Breast epithelium (tissue), 4 donors: ENCODE data around the gene NCK1. TPM values are rescaled to one million over a fixed set of nuclear protein-coding genes. Genes with fewer than 3 reads are reported as not detected.
A peak's percentile ranks its signal among the peaks of the same experiment; 100 is the strongest.

Experiments
- DNase-seq, 2 donors: peaks; one replicate each; pipeline ENCODE4 v3.0.0-alpha.2; 2019; ENCODE audit warnings: low spot score in 2 of 2
- H3K27ac ChIP-seq, 2 donors: fragments of 200-600 bp; sonication (generic) in 1 of 2; one replicate each; pipeline ENCODE4 v1.5.1; 2016 to 2019; ENCODE audit warnings: mild to moderate bottlenecking in 1 of 2
- H3K27me3 ChIP-seq, 2 donors: fragments of 200-600 bp; sonication (generic) in 1 of 2; one replicate each; pipeline versions ENCODE4 v1.5.1 to v1.6.0; 2017 to 2019; ENCODE audit warnings: control low read depth in 1 of 2, mild to moderate bottlenecking in 1 of 2
- H3K36me3 ChIP-seq: fragments of 200-600 bp; one replicate; pipeline ENCODE4 v1.5.1; 2019
- H3K4me1 ChIP-seq, 2 donors: fragments of 200-600 bp; sonication (generic); one replicate each; pipeline ENCODE4 v1.5.1; 2016 to 2019; ENCODE audit warnings: control low read depth in 1 of 2
- H3K4me3 ChIP-seq, 3 donors: fragments of 200-600 bp; sonication (generic); 1 replicate in 2 of 3; 2 replicates in 1 of 3; pipeline ENCODE4 v1.5.1; 2016 to 2019; ENCODE audit warnings: mild to moderate bottlenecking in 3 of 3, moderate library complexity in 2 of 3
- H3K9me3 ChIP-seq, 2 donors: fragments of 200-600 bp; sonication (generic) in 1 of 2; one replicate each; pipeline ENCODE4 v1.5.1; 2016 to 2019; ENCODE audit warnings: control low read depth in 1 of 2
- POLR2A ChIP-seq: fragments of 450-650 bp; IDR thresholded peaks from one replicate; pipeline ENCODE4 v1.6.1; 2016; ENCODE audit warnings: antibody characterized with exemption, mild to moderate bottlenecking, moderate library complexity
- POLR2AphosphoS5 ChIP-seq, 3 donors: sonication (generic); formaldehyde crosslinking; IDR thresholded peaks; one replicate each; pipeline ENCODE4 v1.6.1; 2017; ENCODE audit warnings: antibody characterized with exemption in 3 of 3
- intact Hi-C: fragments of 100-400 bp; cut with DNase I; formaldehyde crosslinking; loops from one replicate; pipeline ENCODE4 v1.15.1; 2023; ENCODE audit warnings: low total_unique reads
- total RNA-seq, 3 donors: library from RNA; depleted of rRNA; stranded (reverse); fragments of >200 nt; gene quantifications; one replicate each; pipeline ENCODE4 v1.1.0, GENCODE V29; 2016
- TF ChIP-seq, protein P1 (sequence below), 3 donors: fragments of 450-650 bp; IDR thresholded peaks; one replicate each; pipeline ENCODE4 v1.5.1; 2016 to 2017; ENCODE audit warnings: antibody characterized with exemption in 3 of 3, mild to moderate bottlenecking in 3 of 3, moderate library complexity in 3 of 3

The NCK1 gene
- total RNA-seq, 3 donors from 2014 or later = 62.3 to 77.0 (median 75.5) TPM

DNA sequence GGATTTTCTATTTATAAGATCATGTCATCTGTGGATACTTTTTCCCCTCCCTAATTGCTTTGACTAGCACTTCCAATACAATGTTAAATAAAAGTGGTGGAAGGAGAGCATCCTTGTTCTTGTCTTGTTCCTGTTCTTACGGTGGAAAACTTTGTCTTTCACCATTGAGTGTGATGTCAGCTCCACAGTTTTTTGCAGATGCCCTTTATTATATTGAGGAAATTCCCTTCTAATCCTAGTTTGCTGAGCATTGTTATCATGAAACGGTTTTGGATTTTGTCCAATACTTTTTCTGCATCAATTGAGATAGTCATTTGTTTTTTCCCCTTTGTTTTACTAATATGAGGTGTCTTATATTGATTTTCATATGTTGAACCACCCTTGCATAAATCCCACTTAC is 75.8 kb downstream of the NCK1 start:
- H3K27ac ChIP-seq = no peak overlapping the region
- TF ChIP-seq POLR2AphosphoS5 (IDR thresholded peaks at IDR 0.05) (no peak), POLR2A (no peak)
- TF ChIP-seq, protein P1, sequence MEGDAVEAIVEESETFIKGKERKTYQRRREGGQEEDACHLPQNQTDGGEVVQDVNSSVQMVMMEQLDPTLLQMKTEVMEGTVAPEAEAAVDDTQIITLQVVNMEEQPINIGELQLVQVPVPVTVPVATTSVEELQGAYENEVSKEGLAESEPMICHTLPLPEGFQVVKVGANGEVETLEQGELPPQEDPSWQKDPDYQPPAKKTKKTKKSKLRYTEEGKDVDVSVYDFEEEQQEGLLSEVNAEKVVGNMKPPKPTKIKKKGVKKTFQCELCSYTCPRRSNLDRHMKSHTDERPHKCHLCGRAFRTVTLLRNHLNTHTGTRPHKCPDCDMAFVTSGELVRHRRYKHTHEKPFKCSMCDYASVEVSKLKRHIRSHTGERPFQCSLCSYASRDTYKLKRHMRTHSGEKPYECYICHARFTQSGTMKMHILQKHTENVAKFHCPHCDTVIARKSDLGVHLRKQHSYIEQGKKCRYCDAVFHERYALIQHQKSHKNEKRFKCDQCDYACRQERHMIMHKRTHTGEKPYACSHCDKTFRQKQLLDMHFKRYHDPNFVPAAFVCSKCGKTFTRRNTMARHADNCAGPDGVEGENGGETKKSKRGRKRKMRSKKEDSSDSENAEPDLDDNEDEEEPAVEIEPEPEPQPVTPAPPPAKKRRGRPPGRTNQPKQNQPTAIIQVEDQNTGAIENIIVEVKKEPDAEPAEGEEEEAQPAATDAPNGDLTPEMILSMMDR (IDR thresholded peaks at IDR 0.05) = no peak
- H3K4me1 ChIP-seq = peaks cover 0 to 2% of the 10 kb centered on the region in 2 donors
- intact Hi-C loops = no loop called here
- no peaks in the 10 kb centered on the region for H3K27me3 ChIP-seq
- no peak overlapping the region for H3K4me3 ChIP-seq
- no peak for DNase-seq
- no peaks in the 10 kb centered on the region for H3K9me3 ChIP-seq
- H3K36me3 ChIP-seq = no peaks in the 10 kb centered on the region

DNA sequence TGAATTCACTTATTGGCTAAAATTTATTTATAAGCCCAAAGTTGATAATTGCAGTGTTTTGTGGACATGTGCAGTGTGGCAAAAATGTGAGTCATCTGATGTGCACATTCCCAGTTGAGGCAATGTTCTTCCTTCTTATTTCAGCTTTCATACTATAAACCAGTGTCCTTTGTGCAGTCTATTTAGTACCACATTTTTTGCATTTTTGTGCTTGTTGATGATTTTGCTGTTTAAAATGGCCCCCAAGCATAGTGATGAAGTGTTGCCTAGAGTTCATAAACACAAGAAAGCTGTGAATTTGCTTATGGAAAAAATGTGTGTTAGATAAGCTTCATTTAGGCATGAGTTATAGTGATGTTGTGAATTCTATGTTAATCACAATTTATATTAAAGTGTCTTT is 76.3 kb downstream of the NCK1 start:
- intact Hi-C loops = no loop called here
- no peak overlapping the region for H3K4me3 ChIP-seq
- no peaks in the 10 kb centered on the region for H3K27me3 ChIP-seq
- no peak overlapping the region for H3K27ac ChIP-seq
- no peak for DNase-seq
- TF ChIP-seq POLR2AphosphoS5 (IDR thresholded peaks at IDR 0.05) = no peak
- TF ChIP-seq, protein P1 (IDR thresholded peaks at IDR 0.05) = no peak
- TF ChIP-seq POLR2A = no peak
- H3K36me3 ChIP-seq = no peaks in the 10 kb centered on the region
- no peaks in the 10 kb centered on the region for H3K4me1 ChIP-seq
- no peaks in the 10 kb centered on the region for H3K9me3 ChIP-seq

DNA sequence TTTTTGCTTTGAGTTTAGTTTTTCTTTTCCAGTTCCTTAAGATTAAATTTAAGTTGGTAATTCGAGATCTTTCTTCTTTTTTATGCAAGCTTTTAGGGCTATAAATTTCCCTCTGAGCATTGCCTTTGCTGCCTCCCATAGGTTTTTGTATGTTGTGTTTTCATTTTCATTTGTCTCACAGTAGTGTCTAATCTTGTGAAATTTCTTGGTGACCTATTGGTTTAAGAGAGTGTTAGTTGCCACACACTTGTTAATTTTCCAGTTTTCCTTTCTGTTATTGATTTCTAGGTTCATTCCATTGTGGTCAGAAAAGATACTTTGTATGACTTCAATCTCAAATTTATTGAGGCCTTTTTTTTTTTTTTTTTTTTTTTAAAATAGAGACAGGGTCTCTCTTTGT is 77.5 kb downstream of the NCK1 start:
- TF ChIP-seq POLR2AphosphoS5 (IDR thresholded peaks at IDR 0.05) (no peak), POLR2A (no peak)
- TF ChIP-seq, protein P1 (IDR thresholded peaks at IDR 0.05) = no peak

GRCh38 chr3:136942803-136943202 is 80.8 kb downstream of the NCK1 start:
- intact Hi-C loops = no loop called here
- H3K9me3 ChIP-seq = no peaks in the 10 kb centered on the region
- no peaks in the 10 kb centered on the region for H3K36me3 ChIP-seq
- no peaks in the 10 kb centered on the region for H3K27me3 ChIP-seq
- no peaks in the 10 kb centered on the region for H3K4me1 ChIP-seq
- no peak overlapping the region for H3K27ac ChIP-seq
- TF ChIP-seq POLR2AphosphoS5 (IDR thresholded peaks at IDR 0.05) = no peak
- no peak for TF ChIP-seq POLR2A
- TF ChIP-seq, protein P1 (IDR thresholded peaks at IDR 0.05) = no peak
- H3K4me3 ChIP-seq = no peak overlapping the region
- DNase-seq = no peak

More for the DNA sequence above, 77.5 kb downstream of the NCK1 start:
- Histone ChIP-seq H3K4me1 (no peaks in the 10 kb centered on the region), H3K36me3 (no peaks in the 10 kb centered on the region), H3K9me3 (no peaks in the 10 kb centered on the region), H3K27ac (no peak overlapping the region), H3K4me3 (no peak overlapping the region), H3K27me3 (no peaks in the 10 kb centered on the region)
- intact Hi-C loops = no loop called here
- no peak for DNase-seq

- no peaks in the 10 kb centered on the region for H3K4me1 ChIP-seq
Observed at GRCh38 chr3:136943436-136943835, 81.4 kb downstream of the NCK1 start.

More at GRCh38 chr3:136943436-136943835, 81.4 kb downstream of the NCK1 start:
- no peaks in the 10 kb centered on the region for H3K9me3 ChIP-seq
- TF ChIP-seq, protein P1 (IDR thresholded peaks at IDR 0.05) = no peak
- TF ChIP-seq POLR2AphosphoS5 (IDR thresholded peaks at IDR 0.05) (no peak), POLR2A (no peak)
- DNase-seq = no peak
- no peaks in the 10 kb centered on the region for H3K27me3 ChIP-seq
- H3K36me3 ChIP-seq = no peaks in the 10 kb centered on the region
- no peak overlapping the region for H3K27ac ChIP-seq
- H3K4me3 ChIP-seq = peak overlapping the region in 1 of 3 donors; percentile 10
- intact Hi-C loops = no loop called here
